Lung (tissue), 12 donors: ENCODE results near the gene SYCE1L. TPM values are rescaled to one million over a fixed set of nuclear protein-coding genes. Genes with fewer than 3 reads are reported as not detected.

ENCODE experiments used
- ATAC-seq: fragments of 200-7000 bp; cut with Tn5 transposase; one replicate; pipeline ENCODE4 v1.9.1; 2020; ENCODE audit warnings: moderate number of reproducible peaks; ENCODE audit not compliant: insufficient read depth, low FRiP score
- DNase-seq, 3 donors: peaks; one replicate each; pipeline ENCODE4 v3.0.0-alpha.2; 2013 to 2017
- H3K27ac ChIP-seq, 2 donors: one replicate each; pipeline ENCODE4 v1.5.1; 2013; ENCODE audit warnings: mild to moderate bottlenecking in 2 of 2, moderate library complexity in 2 of 2, control low read depth in 1 of 2, inconsistent platforms in 1 of 2, low read depth in 1 of 2, low read length in 1 of 2
- H3K27me3 ChIP-seq, 3 donors: one replicate each; pipeline ENCODE4 v1.5.1; 2013; ENCODE audit warnings: low read length in 2 of 3; ENCODE audit not compliant: control insufficient read depth in 3 of 3, insufficient read depth in 3 of 3
- H3K36me3 ChIP-seq, 4 donors: one replicate each; pipeline ENCODE4 v1.5.1; 2013; ENCODE audit warnings: low read length in 4 of 4, mild to moderate bottlenecking in 1 of 4, moderate library complexity in 1 of 4; ENCODE audit not compliant: control insufficient read depth in 4 of 4, insufficient read depth in 4 of 4
- H3K4me1 ChIP-seq, 5 donors: one replicate each; pipeline ENCODE4 v1.5.1; 2013; ENCODE audit warnings: low read length in 5 of 5, mild to moderate bottlenecking in 2 of 5, moderate library complexity in 1 of 5; ENCODE audit not compliant: control insufficient read depth in 5 of 5, insufficient read depth in 5 of 5
- H3K4me3 ChIP-seq: one replicate; pipeline ENCODE4 v1.5.1; 2013; ENCODE audit warnings: mild to moderate bottlenecking, control low read depth, moderate library complexity
- H3K9ac ChIP-seq, 2 donors: one replicate each; pipeline ENCODE4 v1.5.1; 2013; ENCODE audit warnings: low read length in 2 of 2, control low read depth in 1 of 2; ENCODE audit not compliant: insufficient read depth in 1 of 2
- H3K9me3 ChIP-seq, 4 donors: one replicate each; pipeline ENCODE4 v1.5.1; 2013; ENCODE audit warnings: low read length in 3 of 4, mild to moderate bottlenecking in 1 of 4, moderate library complexity in 1 of 4; ENCODE audit not compliant: control insufficient read depth in 4 of 4, insufficient read depth in 3 of 4
- WGBS, 2 donors: extraction: QIAGEN DNeasy Blood & Tissue Kit; methylation state at CpG; one replicate each; pipeline ENCODE4 v1.1.7; 2013; 5-methylcytosine and 5-hydroxymethylcytosine counted together
- polyA plus RNA-seq, 2 donors: library from polyadenylated mRNA; stranded (reverse); fragments of 200-250 nt; gene quantifications; one replicate each; pipeline ENCODE4 v1.2.1, GENCODE V29; 2013
- total RNA-seq, 2 donors: library from RNA; depleted of rRNA in 1 of 2; stranded (reverse); fragments of >200 nt in 1 of 2; gene quantifications; one replicate each; pipeline ENCODE4 v1.2.1, GENCODE V29; 2014 to 2021
- TF ChIP-seq, protein P1 (sequence below): IDR thresholded peaks from 2 replicates; pipeline ENCODE4 v1.5.1; 2012; ENCODE audit warnings: mild to moderate bottlenecking; ENCODE audit errors: control extremely low read depth, extremely low read depth
- donor health status: control.
- donor health status: control.
- donor health status: Bipolar disorder and iron deficiency.
- donor health status: healthy.
- donor health status: DM: yes; HTN: yes; CAD: no.

Gene SYCE1L
- total and polyA plus RNA-seq, 4 donors = 1.4 to 6.9 (median 4.0) TPM; not detected in 1

DNA sequence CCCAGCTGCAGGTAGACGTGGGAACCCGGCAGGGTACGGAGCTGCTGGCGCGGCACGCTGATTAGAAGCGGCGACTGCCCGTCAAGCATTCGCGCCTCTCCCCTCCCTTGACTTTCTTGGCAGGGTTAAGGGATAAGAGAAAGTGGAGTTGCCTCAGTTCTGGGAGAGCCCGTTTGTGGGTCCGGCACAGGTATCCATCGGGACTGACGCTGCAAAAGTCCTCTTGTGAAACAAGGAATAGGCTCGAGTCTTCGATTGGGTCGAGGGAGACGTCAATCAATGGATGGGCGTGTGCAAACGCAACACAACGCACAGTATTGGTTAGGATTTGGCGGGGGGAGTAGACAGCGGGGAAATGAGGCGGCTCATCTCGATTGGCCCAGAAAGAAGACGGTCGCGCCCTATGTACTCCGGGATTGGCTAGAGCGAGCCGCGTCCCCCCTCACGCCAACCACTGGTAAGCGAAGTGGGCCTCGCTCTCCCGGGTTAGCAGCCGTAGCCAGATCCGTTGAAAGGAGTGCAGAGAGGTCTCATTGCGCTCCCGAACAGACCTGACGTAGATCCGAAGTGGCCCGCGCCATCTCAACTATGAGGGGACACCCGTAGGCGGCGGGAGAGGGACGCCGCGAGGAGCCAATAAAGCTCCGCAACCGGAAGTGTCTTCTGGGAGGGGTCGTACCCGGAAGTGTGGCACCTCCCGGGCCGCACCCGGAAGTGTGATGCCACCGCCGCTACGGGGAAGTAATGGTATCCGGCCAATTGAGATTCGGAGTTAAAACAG is 8.5 kb upstream of the SYCE1L start, which contains the start of gene MON1B:
MON1B (plus strand) TSS at position 713 of the 781 bp plus-strand sequence. CDS start 296 bp downstream, outside the sequence.
- no peaks in the 10 kb centered on the region for H3K9me3 ChIP-seq
- H3K4me1 ChIP-seq = peaks cover 0 to 10% (median 9%) of the 10 kb centered on the region in 5 donors
- no peaks in the 10 kb centered on the region for H3K27me3 ChIP-seq
- TF ChIP-seq, protein P1, sequence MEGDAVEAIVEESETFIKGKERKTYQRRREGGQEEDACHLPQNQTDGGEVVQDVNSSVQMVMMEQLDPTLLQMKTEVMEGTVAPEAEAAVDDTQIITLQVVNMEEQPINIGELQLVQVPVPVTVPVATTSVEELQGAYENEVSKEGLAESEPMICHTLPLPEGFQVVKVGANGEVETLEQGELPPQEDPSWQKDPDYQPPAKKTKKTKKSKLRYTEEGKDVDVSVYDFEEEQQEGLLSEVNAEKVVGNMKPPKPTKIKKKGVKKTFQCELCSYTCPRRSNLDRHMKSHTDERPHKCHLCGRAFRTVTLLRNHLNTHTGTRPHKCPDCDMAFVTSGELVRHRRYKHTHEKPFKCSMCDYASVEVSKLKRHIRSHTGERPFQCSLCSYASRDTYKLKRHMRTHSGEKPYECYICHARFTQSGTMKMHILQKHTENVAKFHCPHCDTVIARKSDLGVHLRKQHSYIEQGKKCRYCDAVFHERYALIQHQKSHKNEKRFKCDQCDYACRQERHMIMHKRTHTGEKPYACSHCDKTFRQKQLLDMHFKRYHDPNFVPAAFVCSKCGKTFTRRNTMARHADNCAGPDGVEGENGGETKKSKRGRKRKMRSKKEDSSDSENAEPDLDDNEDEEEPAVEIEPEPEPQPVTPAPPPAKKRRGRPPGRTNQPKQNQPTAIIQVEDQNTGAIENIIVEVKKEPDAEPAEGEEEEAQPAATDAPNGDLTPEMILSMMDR = no peak
- peak within 1 kb of the TSS; percentile 89 to 97 for H3K27ac ChIP-seq
- 0% methylated on average over 63 of the region's 63 CpGs for WGBS, 2 donors
- H3K36me3 ChIP-seq = peaks cover 0 to 21% (median 8%) of the 10 kb centered on the region in 4 donors
- peak within 1 kb of the TSS; percentile 75 to 87 for H3K9ac ChIP-seq
- DNase-seq = peak; percentile 99 to 100 (median 99)
- peak within 1 kb of the TSS; percentile 85 for H3K4me3 ChIP-seq
- ATAC-seq = peak; percentile 98

DNA sequence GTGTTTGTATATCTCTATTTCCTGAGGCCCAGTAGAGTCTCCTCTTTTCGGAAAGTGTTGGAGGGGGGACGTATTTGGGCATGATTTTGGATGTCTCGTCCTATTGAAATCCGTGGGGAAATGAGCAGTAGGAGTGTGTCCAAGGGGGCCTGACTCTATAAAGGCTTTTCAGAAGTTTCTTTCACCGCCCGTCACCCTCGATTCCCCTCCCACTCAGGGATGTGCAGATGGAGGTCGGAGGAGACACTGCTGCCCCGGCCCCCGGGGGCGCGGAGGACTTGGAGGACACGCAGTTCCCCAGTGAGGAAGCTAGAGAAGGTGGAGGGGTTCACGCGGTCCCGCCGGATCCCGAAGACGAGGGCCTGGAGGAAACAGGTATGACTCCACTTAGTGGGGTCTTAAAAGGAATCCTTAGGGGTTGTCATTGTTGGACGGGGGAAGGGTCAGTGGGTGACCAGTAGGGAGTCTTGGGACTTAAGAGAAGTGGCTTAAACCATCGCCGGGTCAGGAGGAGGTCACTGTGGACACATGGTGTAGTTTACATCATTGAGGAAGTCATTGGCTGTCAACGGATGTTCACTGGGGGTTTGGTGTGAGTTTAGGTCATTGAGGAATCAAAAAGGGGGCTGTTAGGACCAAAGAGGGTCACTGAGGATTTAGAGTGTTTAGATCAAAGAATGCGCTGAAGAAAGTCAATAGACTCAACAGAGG is 7.8 kb upstream of the SYCE1L start:
- Histone ChIP-seq H3K4me3 (peak overlapping the region; percentile 85), H3K4me1 (peaks cover 0 to 10% (median 9%) of the 10 kb centered on the region in 5 donors), H3K36me3 (peaks cover 0 to 25% (median 10%) of the 10 kb centered on the region in 4 donors), H3K27ac (peak overlapping the region; percentile 88 to 97), H3K9me3 (no peaks in the 10 kb centered on the region), H3K27me3 (no peaks in the 10 kb centered on the region), H3K9ac (peak overlapping the region; percentile 75 to 87)
- DNase-seq (peak in 2 of 3 donors; percentile 18 to 29), ATAC-seq (no peak)
- WGBS, 2 donors = 3 to 4% methylated on average over 24 of the region's 24 CpGs
- TF ChIP-seq, protein P1 = no peak

DNA sequence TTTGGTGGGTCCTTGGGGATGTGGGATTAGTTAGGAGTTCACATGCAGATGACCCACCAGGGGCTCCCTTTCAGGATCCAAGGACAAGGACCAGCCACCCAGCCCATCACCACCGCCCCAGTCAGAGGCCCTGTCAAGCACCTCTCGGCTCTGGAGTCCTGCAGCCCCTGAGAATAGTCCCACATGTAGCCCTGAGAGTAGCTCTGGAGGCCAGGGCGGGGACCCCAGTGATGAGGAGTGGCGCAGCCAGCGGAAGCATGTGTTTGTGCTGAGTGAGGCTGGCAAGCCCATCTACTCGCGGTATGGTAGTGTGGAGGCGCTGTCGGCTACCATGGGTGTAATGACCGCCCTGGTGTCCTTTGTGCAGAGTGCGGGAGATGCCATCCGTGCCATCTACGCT is 5.8 kb upstream of the SYCE1L start:
- TF ChIP-seq, protein P1 = no peak
- Histone ChIP-seq H3K36me3 (peaks cover 10 to 40% (median 12%) of the 10 kb centered on the region in 4 donors), H3K4me3 (no peak overlapping the region), H3K27ac (no peak overlapping the region), H3K9me3 (no peaks in the 10 kb centered on the region), H3K27me3 (no peaks in the 10 kb centered on the region), H3K4me1 (peaks cover 0 to 10% (median 9%) of the 10 kb centered on the region in 5 donors), H3K9ac (no peak overlapping the region)
- no peak for DNase-seq
- 98% methylated on average over 13 of the region's 13 CpGs for WGBS, 2 donors
- no peak for ATAC-seq
